Sigmoid colon (tissue), 3 donors: Measurements from ENCODE around the gene RPS6KA5.
"Not testable (repeated sequence)": the region's sequence is repeated elsewhere in the genome, so short reads cannot be mapped to it uniquely, and the experiment has no call there.

ENCODE experiments used
- CTCF ChIP-seq, 4 experiments: fragments of 450-650 bp in 3 of 4; fragments of 200-600 bp in 1 of 4; IDR thresholded peaks; one replicate each; pipeline ENCODE4 v1.5.1; 2016 to 2019; ENCODE audit warnings: antibody characterized with exemption in 4 of 4, mild to moderate bottlenecking in 3 of 4, moderate library complexity in 2 of 4
- POLR2A ChIP-seq, 2 donors: fragments of 450-650 bp; IDR thresholded peaks; one replicate each; pipeline ENCODE4 v1.6.1; 2016; ENCODE audit warnings: antibody characterized with exemption in 2 of 2, mild to moderate bottlenecking in 2 of 2, moderate library complexity in 2 of 2

- not testable (repeated sequence) for TF ChIP-seq CTCF, POLR2A (IDR thresholded peaks at IDR 0.05)
Measured at GRCh38 chr14:90840667-90841066, 219.8 kb downstream of the RPS6KA5 start.
